Bronchial epithelial cell (primary cell): ENCODE data around the gene ZNF175. TPM values are rescaled to one million over a fixed set of nuclear protein-coding genes. Genes with fewer than 3 reads are reported as not detected.
A peak's percentile ranks its signal among the peaks of the same experiment; 100 is the strongest.

ENCODE experiments used
- DNase-seq: peaks from one replicate; pipeline ENCODE4 v3.0.0-alpha.2; 2010; ENCODE audit warnings: low read depth
- FAIRE-seq: peaks from 2 replicates; lab custom pipeline; 2011; peaks lifted over from hg19 to GRCh38; lab: Jason Lieb, UNC
- H3K27me3 ChIP-seq: 2 replicates; pipeline ENCODE4 v1.5.1; 2011; ENCODE audit warnings: low read length; ENCODE audit not compliant: control insufficient read depth, insufficient read depth
- H3K36me3 ChIP-seq: 2 replicates; pipeline ENCODE4 v1.5.1; 2011; ENCODE audit warnings: low read length; ENCODE audit not compliant: control insufficient read depth, insufficient read depth
- H3K4me3 ChIP-seq: 2 replicates; pipeline ENCODE4 v1.5.1; 2011; ENCODE audit warnings: mild to moderate bottlenecking, low read depth, low read length, control low read depth
- total RNA-seq: library from RNA; depleted of rRNA; stranded (reverse); fragments of >200 nt; gene quantifications from 2 replicates; pipeline ENCODE4 v1.2.1, GENCODE V29; 2014
- TF ChIP-seq, protein P1 (sequence below): IDR thresholded peaks from 2 replicates; pipeline ENCODE4 v1.5.1; 2011; ENCODE audit warnings: mild to moderate bottlenecking, moderate library complexity, low read length, control low read depth, inconsistent platforms; ENCODE audit not compliant: insufficient read depth, severe bottlenecking

ZNF175 gene
- total RNA-seq, 1 donor from 2014 or later, result 1.6 TPM

DNA sequence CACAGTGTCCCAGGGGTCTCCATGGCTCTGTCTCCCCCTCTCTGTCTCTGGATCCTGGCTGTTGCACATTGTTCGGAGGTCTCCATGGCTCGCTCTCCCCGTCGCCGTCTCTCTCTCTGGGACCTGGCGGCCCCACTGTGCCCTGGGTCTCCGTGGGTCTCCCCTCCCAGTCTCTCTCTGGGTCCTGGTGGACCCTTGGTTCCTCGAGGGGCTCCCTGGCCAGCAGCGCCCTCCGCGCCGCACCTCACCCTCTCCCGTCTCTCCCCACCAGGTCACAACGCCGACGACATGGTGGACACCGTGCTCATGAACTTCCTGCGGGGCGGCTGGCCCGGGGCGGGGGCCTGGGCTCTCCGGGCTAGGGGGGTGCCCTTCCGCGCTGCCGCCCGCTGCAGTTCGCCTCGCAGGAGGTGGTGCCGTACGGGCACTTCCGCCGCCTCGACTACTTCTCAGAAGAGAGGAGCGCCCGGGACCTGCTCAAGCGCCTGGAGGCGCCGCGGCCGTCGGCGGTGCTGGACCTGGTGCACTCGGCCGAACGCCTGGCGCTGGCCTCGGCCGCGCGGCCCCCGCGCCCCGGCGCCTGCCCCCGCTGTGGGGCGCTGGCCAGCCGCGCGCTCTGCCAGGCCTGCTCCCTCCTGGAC, 30.0 kb downstream of the ZNF175 start:
- FAIRE-seq, result no peak

DNA sequence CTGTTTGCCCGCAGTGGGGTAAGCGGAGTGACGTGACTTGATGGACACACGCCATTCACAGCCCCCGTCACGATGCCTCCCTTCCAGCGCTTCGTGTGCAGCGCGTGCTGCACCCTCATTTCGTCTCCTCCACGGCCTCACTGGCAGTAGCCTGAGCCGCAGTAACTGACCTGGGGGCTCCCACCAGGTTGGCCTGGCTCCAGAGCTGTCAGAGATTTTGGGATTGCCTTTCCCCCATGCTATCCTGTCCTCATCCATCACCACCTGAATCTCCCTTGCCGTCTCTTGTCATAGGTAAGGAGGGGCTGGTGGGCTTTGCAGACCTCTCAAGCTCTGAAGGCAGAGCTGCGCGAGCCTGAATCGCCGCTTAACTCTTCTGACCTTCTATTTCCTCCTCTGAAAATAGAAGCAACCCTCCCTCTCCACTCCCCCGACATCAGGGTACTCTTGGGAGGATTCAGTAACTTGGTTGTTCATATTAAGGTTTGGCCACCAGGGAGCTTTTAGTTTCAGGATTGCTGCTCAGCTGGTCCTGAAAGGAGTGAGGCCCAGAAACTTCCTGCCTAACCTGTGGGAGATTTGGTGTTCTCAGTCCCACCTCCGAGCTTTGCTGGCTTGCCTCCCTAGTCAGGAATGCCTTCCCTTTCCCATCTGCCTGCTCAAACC, 31.2 kb downstream of the ZNF175 start:
- Histone ChIP-seq H3K36me3 (no peaks in the 10 kb centered on the region), H3K4me3 (no peak overlapping the region), H3K27me3 (no peaks in the 10 kb centered on the region)
- TF ChIP-seq, protein P1, sequence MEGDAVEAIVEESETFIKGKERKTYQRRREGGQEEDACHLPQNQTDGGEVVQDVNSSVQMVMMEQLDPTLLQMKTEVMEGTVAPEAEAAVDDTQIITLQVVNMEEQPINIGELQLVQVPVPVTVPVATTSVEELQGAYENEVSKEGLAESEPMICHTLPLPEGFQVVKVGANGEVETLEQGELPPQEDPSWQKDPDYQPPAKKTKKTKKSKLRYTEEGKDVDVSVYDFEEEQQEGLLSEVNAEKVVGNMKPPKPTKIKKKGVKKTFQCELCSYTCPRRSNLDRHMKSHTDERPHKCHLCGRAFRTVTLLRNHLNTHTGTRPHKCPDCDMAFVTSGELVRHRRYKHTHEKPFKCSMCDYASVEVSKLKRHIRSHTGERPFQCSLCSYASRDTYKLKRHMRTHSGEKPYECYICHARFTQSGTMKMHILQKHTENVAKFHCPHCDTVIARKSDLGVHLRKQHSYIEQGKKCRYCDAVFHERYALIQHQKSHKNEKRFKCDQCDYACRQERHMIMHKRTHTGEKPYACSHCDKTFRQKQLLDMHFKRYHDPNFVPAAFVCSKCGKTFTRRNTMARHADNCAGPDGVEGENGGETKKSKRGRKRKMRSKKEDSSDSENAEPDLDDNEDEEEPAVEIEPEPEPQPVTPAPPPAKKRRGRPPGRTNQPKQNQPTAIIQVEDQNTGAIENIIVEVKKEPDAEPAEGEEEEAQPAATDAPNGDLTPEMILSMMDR, result no peak
- no peak for FAIRE-seq
- no peak for DNase-seq

More for the DNA sequence above, 30.0 kb downstream of the ZNF175 start:
- Histone ChIP-seq H3K36me3 (no peaks in the 10 kb centered on the region), H3K4me3 (no peak overlapping the region), H3K27me3 (no peaks in the 10 kb centered on the region)
- DNase-seq, result no peak
- TF ChIP-seq, protein P1, result no peak

DNA sequence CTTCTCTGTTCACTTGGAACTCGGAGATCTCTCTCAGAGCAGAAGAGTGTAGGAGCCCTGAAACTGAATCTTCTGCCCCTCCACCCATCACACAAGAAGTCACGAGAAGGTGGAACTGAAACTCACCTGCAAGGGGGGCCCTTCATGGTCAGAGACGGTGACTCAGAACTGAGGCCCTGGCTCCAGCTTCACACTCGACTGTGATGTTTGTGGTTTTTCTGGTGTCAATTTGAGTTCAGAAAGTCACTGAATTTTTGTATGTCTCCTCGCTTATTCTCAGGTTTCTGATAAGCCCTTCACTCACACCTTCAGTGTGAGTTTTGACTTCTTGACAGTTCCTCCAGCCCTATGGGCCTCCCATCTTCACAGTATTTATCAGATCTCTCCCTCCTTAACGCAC, 36.0 kb downstream of the ZNF175 start:
- H3K36me3 ChIP-seq, result no peaks in the 10 kb centered on the region
- no peak for DNase-seq
- H3K4me3 ChIP-seq, result no peak overlapping the region
- no peaks in the 10 kb centered on the region for H3K27me3 ChIP-seq
- TF ChIP-seq, protein P1, result no peak
- no peak for FAIRE-seq

DNA sequence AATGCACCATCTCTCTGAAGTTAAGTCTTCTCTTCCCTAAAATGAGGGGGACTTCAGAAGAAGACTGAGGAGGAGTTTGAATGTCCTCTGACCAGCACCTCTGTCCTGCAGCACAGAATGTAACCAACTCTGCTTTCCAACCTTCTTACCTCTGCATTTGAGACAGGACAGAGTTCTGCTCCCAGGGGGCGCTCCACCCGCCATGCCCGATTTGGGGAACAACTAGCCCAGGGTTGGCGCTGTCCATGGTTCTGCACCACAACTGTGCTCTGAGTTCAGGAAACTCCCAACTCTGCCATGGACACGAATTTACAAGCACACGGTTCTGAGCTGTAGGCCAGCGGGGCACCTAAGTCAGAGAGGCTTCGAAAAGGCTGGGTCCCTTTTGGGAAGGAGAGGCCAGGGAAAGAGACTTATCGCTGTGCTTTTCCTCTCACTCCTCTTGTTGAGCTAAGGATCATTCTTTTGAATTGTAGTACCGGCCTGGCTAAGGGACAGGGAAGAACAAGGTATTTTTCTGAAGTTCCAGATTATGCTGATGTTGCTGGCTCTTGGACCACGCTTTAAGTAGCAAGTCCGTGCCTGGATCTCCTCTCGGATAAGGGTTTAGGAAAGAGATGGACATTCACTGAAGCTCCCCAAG, 37.0 kb downstream of the ZNF175 start:
- no peaks in the 10 kb centered on the region for H3K36me3 ChIP-seq
- TF ChIP-seq, protein P1, result peak; percentile 79
- FAIRE-seq (no peak), DNase-seq (peak; percentile 49)
- no peak overlapping the region for H3K4me3 ChIP-seq
- H3K27me3 ChIP-seq, result no peaks in the 10 kb centered on the region

DNA sequence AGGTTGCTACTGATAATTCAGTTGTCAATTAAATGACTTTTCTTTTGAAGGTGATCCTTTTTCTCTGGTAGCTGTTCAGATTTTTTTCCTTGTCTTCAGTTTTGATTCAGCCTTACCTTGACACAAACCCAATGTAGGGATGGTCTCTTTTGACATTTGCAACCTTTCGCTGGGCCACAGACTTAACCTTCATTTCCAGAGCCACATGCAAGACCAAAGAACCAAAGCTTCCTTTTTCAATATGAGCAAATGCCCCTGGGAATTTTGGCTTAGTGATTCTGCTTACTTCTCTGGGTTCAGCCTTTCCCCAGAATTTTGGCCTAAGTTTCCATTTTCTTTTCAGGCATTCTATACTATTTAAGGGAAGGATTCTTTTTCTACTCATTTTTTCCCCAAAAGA, 39.5 kb downstream of the ZNF175 start:
- Histone ChIP-seq H3K4me3 (no peak overlapping the region), H3K36me3 (no peaks in the 10 kb centered on the region), H3K27me3 (no peaks in the 10 kb centered on the region)
- FAIRE-seq (no peak), DNase-seq (no peak)
- TF ChIP-seq, protein P1, result no peak
